Vagina (tissue), 2 donors: ENCODE results near the gene DNAH14. TPM values are rescaled to one million over a fixed set of nuclear protein-coding genes. Genes with fewer than 3 reads are reported as not detected.
"Not testable (repeated sequence)": the region's sequence is repeated elsewhere in the genome, so short reads cannot be mapped to it uniquely, and the experiment has no call there.

Experiments used
- DNase-seq, 2 donors: peaks; one replicate each; pipeline ENCODE4 v3.0.0-alpha.2; 2017; ENCODE audit errors: extremely low spot score in 2 of 2
- H3K27ac ChIP-seq: fragments of 200-600 bp; sonication (generic); one replicate; pipeline ENCODE4 v1.5.1; 2019
- H3K27me3 ChIP-seq: fragments of 200-600 bp; sonication (generic); one replicate; pipeline ENCODE4 v1.5.1; 2019
- H3K36me3 ChIP-seq, 2 donors: fragments of 200-600 bp; sonication (generic); one replicate each; pipeline ENCODE4 v1.5.1; 2017 to 2019
- H3K4me1 ChIP-seq: fragments of 200-600 bp; sonication (generic); one replicate; pipeline ENCODE4 v1.5.1; 2019
- H3K4me3 ChIP-seq, 2 donors: fragments of 200-600 bp; sonication (generic); 1 replicate in 1 of 2; 2 replicates in 1 of 2; pipeline ENCODE4 v1.5.1; 2016 to 2019
- H3K9me3 ChIP-seq: fragments of 200-600 bp; sonication (generic); one replicate; pipeline ENCODE4 v1.5.1; 2019
- CTCF ChIP-seq, 3 experiments: fragments of 450-650 bp in 2 of 3; fragments of 200-600 bp in 1 of 3; sonication (generic) in 1 of 3; IDR thresholded peaks; one replicate each; pipeline ENCODE4 v1.5.1; 2017 to 2019; ENCODE audit warnings: antibody characterized with exemption in 3 of 3, mild to moderate bottlenecking in 2 of 3, moderate library complexity in 2 of 3
- POLR2A ChIP-seq, 2 donors: fragments of 450-650 bp; IDR thresholded peaks; one replicate each; pipeline ENCODE4 v1.6.1; 2017; ENCODE audit warnings: antibody characterized with exemption in 2 of 2, mild to moderate bottlenecking in 2 of 2, moderate library complexity in 2 of 2
- POLR2AphosphoS5 ChIP-seq, 2 donors: sonication (generic); formaldehyde crosslinking; IDR thresholded peaks; one replicate each; pipeline ENCODE4 v1.9.0; 2017; ENCODE audit warnings: antibody characterized with exemption in 2 of 2, mild to moderate bottlenecking in 2 of 2, low read depth in 1 of 2; ENCODE audit not compliant: insufficient read depth in 1 of 2
- intact Hi-C: fragments of 100-400 bp; cut with DNase I; formaldehyde crosslinking; loops from one replicate; pipeline ENCODE4 v1.15.1; 2023
- total RNA-seq: library from RNA; depleted of rRNA; stranded (reverse); fragments of >200 nt; gene quantifications from one replicate; pipeline ENCODE4 v1.2.3, GENCODE V29; 2016

Gene DNAH14
- total RNA-seq, 1 donor from 2014 or later = 5.6 TPM

DNA sequence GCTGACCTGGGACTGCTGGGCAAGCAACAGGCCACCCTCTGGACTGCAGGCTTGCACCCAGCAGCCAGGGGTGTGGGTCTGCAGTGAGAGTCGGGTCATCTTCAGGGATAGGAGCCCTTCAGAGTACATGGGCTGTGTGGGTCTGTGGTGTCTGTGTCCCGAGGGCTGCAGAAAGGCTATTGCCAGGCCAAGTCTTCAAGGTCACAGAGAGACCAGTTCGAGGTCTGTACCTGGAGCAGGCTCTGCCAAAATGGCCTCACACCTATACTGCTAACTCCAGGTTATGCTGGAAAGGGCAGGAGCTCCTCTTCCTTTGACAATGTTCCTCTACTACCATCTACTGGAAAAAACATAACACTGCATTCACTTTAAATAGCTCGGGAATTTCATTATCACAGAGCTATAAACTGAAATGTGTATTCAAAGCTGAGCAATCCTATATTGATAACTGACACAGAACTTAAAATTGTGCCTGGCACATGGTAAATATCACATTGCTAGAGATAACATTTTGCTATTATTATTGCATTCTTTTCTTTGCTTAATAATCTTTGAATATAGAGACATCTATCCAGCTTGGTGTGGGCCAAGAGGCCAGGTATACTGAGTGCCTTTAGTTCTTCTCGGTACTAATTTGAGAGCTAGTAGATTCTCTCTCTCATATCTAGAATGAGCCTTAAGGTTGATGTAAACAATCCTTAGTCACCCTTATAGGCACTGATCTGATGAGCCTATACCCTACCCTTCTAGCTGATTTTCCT, 6.9 kb upstream of the DNAH14 start:
- TF ChIP-seq POLR2AphosphoS5 (IDR thresholded peaks at IDR 0.05; ENCODE audit: insufficient read depth in 1 of 2, low read depth in 1 of 2) (no peak), CTCF (IDR thresholded peaks at IDR 0.05) (peak in 2 of 3 experiments; percentile 38 to 59), POLR2A (IDR thresholded peaks at IDR 0.05) (no peak)
- Histone ChIP-seq H3K9me3 (no peaks in the 10 kb centered on the region), H3K27me3 (no peaks in the 10 kb centered on the region), H3K4me1 (no peaks in the 10 kb centered on the region), H3K4me3 (no peak overlapping the region), H3K36me3 (no peaks in the 10 kb centered on the region), H3K27ac (no peak overlapping the region)
- no peak for DNase-seq
- intact Hi-C loops = no loop called here

- Histone ChIP-seq H3K9me3 (no peaks in the 10 kb centered on the region), H3K27ac (no peak overlapping the region), H3K36me3 (no peaks in the 10 kb centered on the region), H3K27me3 (no peaks in the 10 kb centered on the region), H3K4me1 (no peaks in the 10 kb centered on the region), H3K4me3 (no peak overlapping the region)
- intact Hi-C loops = no loop called here
- no peak for TF ChIP-seq POLR2AphosphoS5 (IDR thresholded peaks at IDR 0.05; ENCODE audit: insufficient read depth in 1 of 2, low read depth in 1 of 2)
- no peak for TF ChIP-seq CTCF (IDR thresholded peaks at IDR 0.05)
- no peak for TF ChIP-seq POLR2A (IDR thresholded peaks at IDR 0.05)
- DNase-seq = no peak
These were observed 5.7 kb upstream of the DNAH14 start for GRCh38 chr1:224923726-224924125.

DNA sequence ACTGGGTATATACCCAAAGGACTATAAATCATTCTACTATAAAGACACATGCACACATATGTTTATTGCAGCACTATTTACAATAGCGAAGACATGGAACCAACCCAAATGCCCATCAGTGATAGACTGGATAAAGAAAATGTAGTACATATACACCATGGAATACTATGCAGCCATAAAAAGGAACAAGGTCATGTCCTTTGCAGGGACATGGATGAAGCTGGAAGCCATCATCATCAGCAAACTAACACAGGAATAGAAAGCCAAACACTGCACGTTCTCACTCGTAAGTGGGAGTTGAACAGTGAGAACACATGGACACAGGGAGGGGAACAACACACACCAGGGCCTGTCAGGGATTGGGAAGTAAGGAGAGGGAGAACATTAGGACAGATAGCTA, 1.8 kb upstream of the DNAH14 start:
- intact Hi-C loops, H3K4me1 ChIP-seq, H3K27ac ChIP-seq, DNase-seq, H3K9me3 ChIP-seq, H3K27me3 ChIP-seq, H3K36me3 ChIP-seq, H3K4me3 ChIP-seq: not testable (repeated sequence)

- Histone ChIP-seq H3K4me1 (peaks cover 4% of the 10 kb centered on the region), H3K27ac (no peak overlapping the region), H3K36me3 (no peaks in the 10 kb centered on the region), H3K4me3 (peak overlapping the region; percentile 51 to 71), H3K27me3 (no peaks in the 10 kb centered on the region), H3K9me3 (peaks cover 6% of the 10 kb centered on the region)
- intact Hi-C loops = no loop called here
- TF ChIP-seq POLR2AphosphoS5 (IDR thresholded peaks at IDR 0.05; ENCODE audit: insufficient read depth in 1 of 2, low read depth in 1 of 2) (no peak), POLR2A (IDR thresholded peaks at IDR 0.05) (no peak), CTCF (IDR thresholded peaks at IDR 0.05) (no peak)
- DNase-seq = no peak
These were observed 569 bp upstream of the DNAH14 start for GRCh38 chr1:224928906-224929305.

GRCh38 chr1:224931605-224932004, 2.1 kb downstream of the DNAH14 start:
- peaks cover 4% of the 10 kb centered on the region for H3K4me1 ChIP-seq
- intact Hi-C loops = no loop called here
- no peak overlapping the region for H3K27ac ChIP-seq
- no peaks in the 10 kb centered on the region for H3K36me3 ChIP-seq
- peaks cover 12% of the 10 kb centered on the region for H3K9me3 ChIP-seq
- H3K4me3 ChIP-seq = no peak overlapping the region
- DNase-seq = no peak
- no peaks in the 10 kb centered on the region for H3K27me3 ChIP-seq
- TF ChIP-seq POLR2AphosphoS5 (IDR thresholded peaks at IDR 0.05; ENCODE audit: insufficient read depth in 1 of 2, low read depth in 1 of 2) = no peak
- TF ChIP-seq POLR2A (IDR thresholded peaks at IDR 0.05) = no peak
- no peak for TF ChIP-seq CTCF (IDR thresholded peaks at IDR 0.05)
